IPS DF 19.7 (cell line): Measurements from ENCODE around the gene GLB1L3.
"Not testable (repeated sequence)": the region's sequence is repeated elsewhere in the genome, so short reads cannot be mapped to it uniquely, and the experiment has no call there.

ENCODE experiments used
- DNase-seq: peaks from one replicate; pipeline ENCODE4 v3.0.0-alpha.2; 2013; ENCODE audit warnings: low read depth, low spot score

GLB1L3 gene

GRCh38 chr11:134313821-134314607, 37.8 kb downstream of the GLB1L3 start:
- no peak for DNase-seq

- DNase-seq: no peak
These were observed 40.9 kb downstream of the GLB1L3 start for GRCh38 chr11:134317103-134317502.

GRCh38 chr11:134321373-134321772, 45.2 kb downstream of the GLB1L3 start:
- not testable (repeated sequence) for DNase-seq

GRCh38 chr11:134322553-134322952, 46.4 kb downstream of the GLB1L3 start:
- no peak for DNase-seq

- DNase-seq: no peak
These were observed 52.3 kb downstream of the GLB1L3 start for GRCh38 chr11:134328433-134328832.

- DNase-seq: no peak
These were observed 54.6 kb downstream of the GLB1L3 start for GRCh38 chr11:134330611-134331353.

- no peak for DNase-seq
These were observed 55.4 kb downstream of the GLB1L3 start, which contains the start of gene GLB1L2 for GRCh38 chr11:134331354-134332188. TSS of gene GLB1L2 (plus strand) at chr11:134331988. CDS start at chr11:134332062, 74 bp downstream.

GRCh38 chr11:134332189-134332631, 56.0 kb downstream of the GLB1L3 start:
- DNase-seq: no peak

GRCh38 chr11:134332782-134333181, 56.6 kb downstream of the GLB1L3 start:
- no peak for DNase-seq

- DNase-seq: no peak
These were observed 57.1 kb downstream of the GLB1L3 start for GRCh38 chr11:134333312-134333711.

GRCh38 chr11:134333946-134334345, 57.8 kb downstream of the GLB1L3 start:
- no peak for DNase-seq

- no peak for DNase-seq
These were observed 58.8 kb downstream of the GLB1L3 start for GRCh38 chr11:134334796-134335571.

GRCh38 chr11:134337051-134337450, 60.9 kb downstream of the GLB1L3 start:
- DNase-seq: no peak

GRCh38 chr11:134338068-134338467, 61.9 kb downstream of the GLB1L3 start:
- no peak for DNase-seq

GRCh38 chr11:134338654-134339053, 62.5 kb downstream of the GLB1L3 start:
- no peak for DNase-seq

- DNase-seq: no peak
These were observed 63.6 kb downstream of the GLB1L3 start for GRCh38 chr11:134339756-134340155.

GRCh38 chr11:134340354-134340964, 64.3 kb downstream of the GLB1L3 start:
- no peak for DNase-seq

- DNase-seq: no peak
These were observed 65.8 kb downstream of the GLB1L3 start for GRCh38 chr11:134341805-134342571.

- no peak for DNase-seq
These were observed 66.6 kb downstream of the GLB1L3 start for GRCh38 chr11:134342572-134343340.
